ENCODE results near the gene ENOSF1.

- TF ChIP-seq POLR2A (IDR thresholded peaks at IDR 0.05; ENCODE audit: low read depth, low read length) = no peak
- no peak for TF ChIP-seq TAF1 (IDR thresholded peaks at IDR 0.05; ENCODE audit: borderline replicate concordance, low read depth, low read length)
Observed at GRCh38 chr18:621291-622043, 91.0 kb downstream of the ENOSF1 start.

Measured in GM12892 (cell line).